H1 (cell line): Measurements from ENCODE around the gene GSAP.

Experiments
- CEBPB ChIP-seq: IDR thresholded peaks from 2 replicates; pipeline ENCODE4 v1.6.1; 2012; ENCODE audit warnings: low read depth, low read length
- JUN ChIP-seq: IDR thresholded peaks from 2 replicates; pipeline ENCODE4 v1.6.1; 2011; ENCODE audit warnings: low read depth, mild to moderate bottlenecking, improper control_type of control experiment, low read length
- MAX ChIP-seq: IDR thresholded peaks from 2 replicates; pipeline ENCODE4 v1.6.1; 2012; ENCODE audit warnings: inconsistent platforms
- POLR2A ChIP-seq, 2 experiments: IDR thresholded peaks; 1 replicate in 1 of 2; 2 replicates in 1 of 2; pipeline ENCODE4 v1.6.1; 2011; ENCODE audit warnings: low read depth in 2 of 2, low read length in 2 of 2, mild to moderate bottlenecking in 2 of 2; ENCODE audit errors: control extremely low read depth in 1 of 2
- POLR2AphosphoS5 ChIP-seq: IDR thresholded peaks from 2 replicates; pipeline ENCODE4 v1.6.1; 2011; ENCODE audit warnings: low read depth, low read length
- SAP30 ChIP-seq: fragments of 300-600 bp; sonication (generic); IDR thresholded peaks from 2 replicates; pipeline ENCODE4 v1.7.1; 2012; ENCODE audit warnings: low read length, moderate library complexity, mild to moderate bottlenecking, inconsistent platforms; ENCODE audit not compliant: insufficient read depth, insufficient replicate concordance
- ZNF274 ChIP-seq: IDR thresholded peaks from 2 replicates; pipeline ENCODE4 v1.7.0; 2012; ENCODE audit warnings: low read length, borderline replicate concordance; ENCODE audit errors: extremely low read depth
- TF ChIP-seq, protein P1 (sequence below), 3 experiments: IDR thresholded peaks; 1 replicate in 2 of 3; 2 replicates in 1 of 3; pipeline versions ENCODE4 v1.5.1 to v1.6.1; 2011; ENCODE audit warnings: low read length in 3 of 3, mild to moderate bottlenecking in 3 of 3, inconsistent platforms in 2 of 3, low read depth in 1 of 3, moderate library complexity in 1 of 3; ENCODE audit not compliant: insufficient read depth in 1 of 3; ENCODE audit errors: control extremely low read depth in 1 of 3

DNA sequence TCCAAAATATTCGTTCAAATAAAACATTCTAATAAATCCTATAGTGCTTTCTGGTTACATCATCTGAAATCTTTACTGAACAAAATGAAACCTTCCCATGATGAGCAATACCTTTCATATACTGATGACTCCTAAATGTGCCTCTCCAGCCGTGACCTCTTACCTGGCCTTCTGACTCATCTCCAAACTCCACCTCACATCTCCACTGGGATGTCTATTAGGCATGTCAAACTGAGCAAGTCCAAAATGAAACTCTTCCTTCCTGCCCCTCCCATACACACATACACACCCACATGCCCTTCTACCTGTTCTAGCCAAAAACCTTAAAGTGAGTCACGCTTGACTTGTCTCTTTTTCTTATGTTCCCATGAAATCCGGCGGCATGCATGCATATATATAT is 22.9 kb downstream of the GSAP start:
- TF ChIP-seq, protein P1, sequence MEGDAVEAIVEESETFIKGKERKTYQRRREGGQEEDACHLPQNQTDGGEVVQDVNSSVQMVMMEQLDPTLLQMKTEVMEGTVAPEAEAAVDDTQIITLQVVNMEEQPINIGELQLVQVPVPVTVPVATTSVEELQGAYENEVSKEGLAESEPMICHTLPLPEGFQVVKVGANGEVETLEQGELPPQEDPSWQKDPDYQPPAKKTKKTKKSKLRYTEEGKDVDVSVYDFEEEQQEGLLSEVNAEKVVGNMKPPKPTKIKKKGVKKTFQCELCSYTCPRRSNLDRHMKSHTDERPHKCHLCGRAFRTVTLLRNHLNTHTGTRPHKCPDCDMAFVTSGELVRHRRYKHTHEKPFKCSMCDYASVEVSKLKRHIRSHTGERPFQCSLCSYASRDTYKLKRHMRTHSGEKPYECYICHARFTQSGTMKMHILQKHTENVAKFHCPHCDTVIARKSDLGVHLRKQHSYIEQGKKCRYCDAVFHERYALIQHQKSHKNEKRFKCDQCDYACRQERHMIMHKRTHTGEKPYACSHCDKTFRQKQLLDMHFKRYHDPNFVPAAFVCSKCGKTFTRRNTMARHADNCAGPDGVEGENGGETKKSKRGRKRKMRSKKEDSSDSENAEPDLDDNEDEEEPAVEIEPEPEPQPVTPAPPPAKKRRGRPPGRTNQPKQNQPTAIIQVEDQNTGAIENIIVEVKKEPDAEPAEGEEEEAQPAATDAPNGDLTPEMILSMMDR (IDR thresholded peaks at IDR 0.05; ENCODE audit: control extremely low read depth in 1 of 3, insufficient read depth in 1 of 3, low read depth in 1 of 3, low read length in 3 of 3): no peak
- TF ChIP-seq SAP30: no peak
- no peak for TF ChIP-seq POLR2A (IDR thresholded peaks at IDR 0.05; ENCODE audit: control extremely low read depth in 1 of 2, low read depth in 2 of 2, low read length in 2 of 2)
- no peak for TF ChIP-seq JUN
- no peak for TF ChIP-seq MAX
- no peak for TF ChIP-seq ZNF274
- no peak for TF ChIP-seq POLR2AphosphoS5
- no peak for TF ChIP-seq CEBPB
